ENCODE measurements around the gene IFI27.

Gene IFI27

GRCh38 chr14:94113490-94113889, 3.0 kb downstream of the IFI27 start:
- CTCF ChIA-PET = no interaction called here
- Mint-ChIP-seq H3K27me3 (peaks cover 45% of the 10 kb centered on the region), H3K36me3 (no peaks in the 10 kb centered on the region), H3K27ac (no peak overlapping the region), H3K4me1 (peaks cover 15% of the 10 kb centered on the region), H3K9me3 (no peaks in the 10 kb centered on the region), H3K4me3 (no peak overlapping the region)
- DNase-seq = no peak

- peaks cover 49% of the 10 kb centered on the region for H3K27me3 Mint-ChIP-seq
- no peak overlapping the region for H3K27ac Mint-ChIP-seq
- no peak for DNase-seq
- no peaks in the 10 kb centered on the region for H3K36me3 Mint-ChIP-seq
- H3K9me3 Mint-ChIP-seq = no peaks in the 10 kb centered on the region
- peaks cover 15% of the 10 kb centered on the region for H3K4me1 Mint-ChIP-seq
- CTCF ChIA-PET = no interaction called here
- H3K4me3 Mint-ChIP-seq = no peak overlapping the region
These were observed 3.5 kb downstream of the IFI27 start for GRCh38 chr14:94113908-94114588.

GRCh38 chr14:94114589-94115057, 4.1 kb downstream of the IFI27 start:
- peaks cover 54% of the 10 kb centered on the region for H3K27me3 Mint-ChIP-seq
- H3K4me1 Mint-ChIP-seq = peaks cover 15% of the 10 kb centered on the region
- H3K4me3 Mint-ChIP-seq = no peak overlapping the region
- CTCF ChIA-PET = interaction anchor here (1.1 kb wide), 2 partner anchors 15 to 22 kb away, joined by 4 to 5 read pairs; partner anchors contain the start of gene IFI27L2
- H3K27ac Mint-ChIP-seq = no peak overlapping the region
- no peak for DNase-seq
- H3K9me3 Mint-ChIP-seq = peaks cover 3% of the 10 kb centered on the region
- H3K36me3 Mint-ChIP-seq = no peaks in the 10 kb centered on the region

- Mint-ChIP-seq H3K4me1 (peaks cover 15% of the 10 kb centered on the region), H3K4me3 (no peak overlapping the region), H3K27ac (no peak overlapping the region), H3K36me3 (no peaks in the 10 kb centered on the region), H3K9me3 (peaks cover 5% of the 10 kb centered on the region), H3K27me3 (peaks cover 59% of the 10 kb centered on the region)
- DNase-seq = no peak
- CTCF ChIA-PET = interaction anchor here (1.1 kb wide), 2 partner anchors 15 to 22 kb away, joined by 4 to 5 read pairs; partner anchors contain the start of gene IFI27L2
These were observed 4.6 kb downstream of the IFI27 start for GRCh38 chr14:94115058-94115591.

- peaks cover 11% of the 10 kb centered on the region for H3K4me1 Mint-ChIP-seq
- peaks cover 6% of the 10 kb centered on the region for H3K9me3 Mint-ChIP-seq
These were observed 5.1 kb downstream of the IFI27 start for GRCh38 chr14:94115631-94116030.

GRCh38 chr14:94116701-94117100, 6.2 kb downstream of the IFI27 start:
- Mint-ChIP-seq H3K4me3 (no peak overlapping the region), H3K36me3 (no peaks in the 10 kb centered on the region)
- CTCF ChIA-PET = no interaction called here

More at GRCh38 chr14:94115631-94116030, 5.1 kb downstream of the IFI27 start:
- Mint-ChIP-seq H3K4me3 (no peak overlapping the region), H3K27me3 (peaks cover 61% of the 10 kb centered on the region), H3K36me3 (no peaks in the 10 kb centered on the region), H3K27ac (no peak overlapping the region)
- DNase-seq = no peak
- CTCF ChIA-PET = interaction anchor here (1.1 kb wide), 2 partner anchors 14 to 21 kb away, joined by 4 to 5 read pairs; partner anchors contain the start of gene IFI27L2

GRCh38 chr14:94117856-94118255, 7.3 kb downstream of the IFI27 start:
- Mint-ChIP-seq H3K4me1 (peaks cover 11% of the 10 kb centered on the region), H3K36me3 (no peaks in the 10 kb centered on the region), H3K4me3 (no peak overlapping the region), H3K9me3 (peaks cover 10% of the 10 kb centered on the region), H3K27ac (no peak overlapping the region), H3K27me3 (peaks cover 68% of the 10 kb centered on the region)
- CTCF ChIA-PET = interaction anchor here (0.9 kb wide), 1 partner anchor 19 kb away, joined by 3 read pairs; no protein-coding TSS in a partner anchor
- DNase-seq = no peak

More at GRCh38 chr14:94116701-94117100, 6.2 kb downstream of the IFI27 start:
- no peak for DNase-seq
- Mint-ChIP-seq H3K9me3 (peaks cover 10% of the 10 kb centered on the region), H3K27me3 (peaks cover 70% of the 10 kb centered on the region), H3K4me1 (peaks cover 11% of the 10 kb centered on the region), H3K27ac (no peak overlapping the region)

- no peak overlapping the region for H3K4me3 Mint-ChIP-seq
- H3K4me1 Mint-ChIP-seq = peaks cover 11% of the 10 kb centered on the region
- DNase-seq = no peak
- no peaks in the 10 kb centered on the region for H3K36me3 Mint-ChIP-seq
- H3K9me3 Mint-ChIP-seq = peaks cover 11% of the 10 kb centered on the region
- H3K27ac Mint-ChIP-seq = no peak overlapping the region
- CTCF ChIA-PET = no interaction called here
- H3K27me3 Mint-ChIP-seq = peaks cover 63% of the 10 kb centered on the region
These were observed 8.5 kb downstream of the IFI27 start for GRCh38 chr14:94119071-94119470.

- H3K9me3 Mint-ChIP-seq = peaks cover 11% of the 10 kb centered on the region
- CTCF ChIA-PET = interaction anchor here (1.0 kb wide), 1 partner anchor 85 kb away, joined by 3 read pairs; no protein-coding TSS in a partner anchor
These were observed 10.3 kb downstream of the IFI27 start for GRCh38 chr14:94120667-94121340.

GRCh38 chr14:94121485-94121884, 10.9 kb downstream of the IFI27 start:
- H3K4me3 Mint-ChIP-seq = no peak overlapping the region
- peaks cover 42% of the 10 kb centered on the region for H3K27me3 Mint-ChIP-seq
- H3K4me1 Mint-ChIP-seq = no peaks in the 10 kb centered on the region
- no peak overlapping the region for H3K27ac Mint-ChIP-seq
- CTCF ChIA-PET = interaction anchor here (0.9 to 1.0 kb wide), 2 partner anchors 11 to 36 kb away, joined by 3 read pairs; no protein-coding TSS in a partner anchor
- no peak for DNase-seq
- H3K36me3 Mint-ChIP-seq = peaks cover 3% of the 10 kb centered on the region
- peaks cover 11% of the 10 kb centered on the region for H3K9me3 Mint-ChIP-seq

More at GRCh38 chr14:94120667-94121340, 10.3 kb downstream of the IFI27 start:
- H3K27me3 Mint-ChIP-seq = peaks cover 49% of the 10 kb centered on the region
- H3K36me3 Mint-ChIP-seq = no peaks in the 10 kb centered on the region
- no peak for DNase-seq
- H3K4me1 Mint-ChIP-seq = no peaks in the 10 kb centered on the region
- H3K27ac Mint-ChIP-seq = no peak overlapping the region
- H3K4me3 Mint-ChIP-seq = no peak overlapping the region

GRCh38 chr14:94122438-94122837, 11.9 kb downstream of the IFI27 start:
- H3K36me3 Mint-ChIP-seq = peaks cover 9% of the 10 kb centered on the region
- CTCF ChIA-PET = interaction anchor here (1.0 kb wide), 1 partner anchor 10 kb away, joined by 3 read pairs; no protein-coding TSS in a partner anchor
- no peak overlapping the region for H3K4me3 Mint-ChIP-seq
- peaks cover 11% of the 10 kb centered on the region for H3K9me3 Mint-ChIP-seq
- DNase-seq = no peak
- H3K4me1 Mint-ChIP-seq = no peaks in the 10 kb centered on the region
- peaks cover 34% of the 10 kb centered on the region for H3K27me3 Mint-ChIP-seq
- no peak overlapping the region for H3K27ac Mint-ChIP-seq

- Mint-ChIP-seq H3K9me3 (peaks cover 11% of the 10 kb centered on the region), H3K27me3 (peaks cover 27% of the 10 kb centered on the region), H3K4me1 (peaks cover 5% of the 10 kb centered on the region), H3K27ac (no peak overlapping the region), H3K4me3 (no peak overlapping the region), H3K36me3 (peaks cover 10% of the 10 kb centered on the region)
- DNase-seq = no peak
- CTCF ChIA-PET = interaction anchor here (1.3 kb wide), 1 partner anchor 13 kb away, joined by 5 read pairs; no protein-coding TSS in a partner anchor
These were observed 12.8 kb downstream of the IFI27 start for GRCh38 chr14:94123296-94123695.

- peaks cover 13% of the 10 kb centered on the region for H3K36me3 Mint-ChIP-seq
- H3K27ac Mint-ChIP-seq = no peak overlapping the region
- H3K4me3 Mint-ChIP-seq = no peak overlapping the region
- H3K4me1 Mint-ChIP-seq = peaks cover 10% of the 10 kb centered on the region
- CTCF ChIA-PET = interaction anchor here (1.3 kb wide), 1 partner anchor 13 kb away, joined by 5 read pairs; no protein-coding TSS in a partner anchor
- no peak for DNase-seq
- H3K27me3 Mint-ChIP-seq = peaks cover 24% of the 10 kb centered on the region
- peaks cover 11% of the 10 kb centered on the region for H3K9me3 Mint-ChIP-seq
These were observed 13.3 kb downstream of the IFI27 start for GRCh38 chr14:94123868-94124267.
